Suprapubic skin (tissue), 4 donors: ENCODE results near the gene RPN2.

Experiments used
- CTCF ChIP-seq, 2 donors: fragments of 200-600 bp in 1 of 2; fragments of 450-650 bp in 1 of 2; sonication (generic) in 1 of 2; IDR thresholded peaks; one replicate each; pipeline ENCODE4 v1.5.1; 2016 to 2019; ENCODE audit warnings: antibody characterized with exemption in 2 of 2, mild to moderate bottlenecking in 1 of 2, moderate library complexity in 1 of 2
- POLR2A ChIP-seq, 2 donors: fragments of 450-650 bp; IDR thresholded peaks; one replicate each; pipeline ENCODE4 v1.6.1; 2017; ENCODE audit warnings: antibody characterized with exemption in 2 of 2, mild to moderate bottlenecking in 2 of 2, moderate library complexity in 2 of 2
- POLR2AphosphoS5 ChIP-seq, 3 donors: sonication (generic); formaldehyde crosslinking; IDR thresholded peaks; one replicate each; pipeline ENCODE4 v1.6.1; 2017; ENCODE audit warnings: antibody characterized with exemption in 3 of 3

GRCh38 chr20:37190354-37191112 lies 11.4 kb downstream of the RPN2 start:
- TF ChIP-seq CTCF (IDR thresholded peaks at IDR 0.05) (no peak), POLR2A (IDR thresholded peaks at IDR 0.05) (no peak), POLR2AphosphoS5 (IDR thresholded peaks at IDR 0.05) (no peak)
